SK-N-SH treated with all-trans-retinoic acid at 6 μM for 48 hours (cell line): ENCODE measurements around the gene GCNT2.

Experiments used
- ARNTL ChIP-seq: fragments of 450-650 bp; formaldehyde crosslinking; IDR thresholded peaks from 2 replicates; pipeline ENCODE4 v1.5.0; 2020; ENCODE audit warnings: low read depth, mild to moderate bottlenecking, moderate library complexity, borderline replicate concordance
- BACH2 ChIP-seq: fragments of 250-450 bp; sonication (Bioruptor Pico); IDR thresholded peaks from 2 replicates; pipeline ENCODE4 v1.9.0; 2021; ENCODE audit warnings: mild to moderate bottlenecking, borderline replicate concordance
- ESRRG ChIP-seq: fragments of 250-450 bp; sonication (Bioruptor Pico); IDR thresholded peaks from 2 replicates; pipeline ENCODE4 v1.6.1; 2021; ENCODE audit warnings: mild to moderate bottlenecking
- OSR1 ChIP-seq: fragments of 250-450 bp; sonication (Bioruptor Pico); IDR thresholded peaks from 2 replicates; pipeline ENCODE4 v1.8.0; 2022; ENCODE audit warnings: moderate library complexity, mild to moderate bottlenecking, inconsistent platforms
- PATZ1 ChIP-seq: fragments of 250-450 bp; sonication (Bioruptor Pico); IDR thresholded peaks from 2 replicates; pipeline ENCODE4 v1.8.0; 2020; ENCODE audit warnings: mild to moderate bottlenecking, moderate library complexity, borderline replicate concordance
- RARB ChIP-seq: fragments of 250-450 bp; sonication (Bioruptor Pico); IDR thresholded peaks from 2 replicates; pipeline ENCODE4 v1.8.0; 2021; ENCODE audit warnings: mild to moderate bottlenecking, moderate library complexity
- SNAI2 ChIP-seq: fragments of 250-450 bp; sonication (Bioruptor Pico); IDR thresholded peaks from 2 replicates; pipeline ENCODE4 v1.5.0; 2020; ENCODE audit warnings: mild to moderate bottlenecking, moderate library complexity
- TOX ChIP-seq: fragments of 250-450 bp; sonication (Bioruptor Pico); IDR thresholded peaks from 2 replicates; pipeline ENCODE4 v1.8.0; 2021; ENCODE audit warnings: mild to moderate bottlenecking, moderate library complexity, borderline replicate concordance
- TSHZ2 ChIP-seq: fragments of 250-450 bp; sonication (Bioruptor Pico); IDR thresholded peaks from 2 replicates; pipeline ENCODE4 v1.5.0; 2020; ENCODE audit warnings: mild to moderate bottlenecking, moderate library complexity
- ZFP3 ChIP-seq: fragments of 250-450 bp; sonication (Bioruptor Pico); IDR thresholded peaks from 2 replicates; pipeline ENCODE4 v1.5.0; 2020; ENCODE audit warnings: mild to moderate bottlenecking, moderate library complexity
- ZNF565 ChIP-seq: fragments of 450-650 bp; formaldehyde crosslinking; conservative IDR thresholded peaks from 2 replicates; pipeline ENCODE4 v1.5.0; 2020; ENCODE audit warnings: low read depth, mild to moderate bottlenecking, moderate library complexity
- ZNF70 ChIP-seq: fragments of 450-650 bp; formaldehyde crosslinking; IDR thresholded peaks from 2 replicates; pipeline ENCODE4 v1.5.0; 2020; ENCODE audit warnings: mild to moderate bottlenecking, moderate library complexity
- ZNF8 ChIP-seq: fragments of 450-650 bp; formaldehyde crosslinking; IDR thresholded peaks from 2 replicates; pipeline ENCODE4 v1.5.0; 2020; ENCODE audit warnings: mild to moderate bottlenecking, moderate library complexity
- TF ChIP-seq, protein P1 (sequence below): fragments of 250-450 bp; sonication (Bioruptor Pico); IDR thresholded peaks from 2 replicates; pipeline ENCODE4 v1.8.0; 2021; ENCODE audit warnings: low read depth, mild to moderate bottlenecking, moderate library complexity, borderline replicate concordance

DNA sequence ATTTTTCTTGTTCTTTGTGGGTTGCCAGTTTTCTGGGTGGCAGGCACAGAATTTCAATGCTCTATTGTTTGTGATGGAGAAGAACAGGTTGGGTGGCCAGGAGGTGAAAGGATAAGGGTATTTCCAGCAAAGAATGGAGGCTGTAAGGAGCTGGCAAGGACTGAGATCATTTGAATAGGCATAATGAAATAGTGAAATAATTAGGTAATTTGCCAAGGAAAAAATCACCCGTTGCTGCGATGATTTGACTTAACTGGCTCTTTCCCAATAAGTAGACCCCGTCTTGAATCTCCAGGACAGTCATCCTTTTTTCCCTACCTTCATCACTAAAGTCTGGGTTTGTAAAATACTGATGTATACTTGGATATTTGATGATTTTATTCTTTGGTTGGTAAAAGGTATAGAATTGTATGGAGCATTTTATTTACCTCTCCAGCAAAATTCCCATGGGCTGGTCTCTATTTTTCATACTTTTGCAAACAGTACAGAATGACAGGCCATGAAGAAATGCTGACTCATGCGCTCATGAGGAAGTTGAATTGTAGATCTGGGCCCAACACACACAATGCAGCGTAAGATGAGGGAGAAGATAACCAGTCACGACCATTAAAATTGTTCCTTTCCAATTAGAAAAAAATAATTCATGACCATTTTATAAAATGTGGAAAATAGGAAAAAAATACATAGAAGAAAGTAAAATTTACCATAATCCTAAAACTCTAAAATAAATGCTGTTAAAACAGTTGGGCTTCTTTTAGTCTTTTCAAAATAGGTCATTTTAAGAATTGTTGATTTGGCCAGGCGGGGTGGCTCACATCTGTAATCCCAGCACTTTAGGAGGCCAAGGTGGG lies 2.4 kb upstream of the GCNT2 start:
- TF ChIP-seq ZNF565 (CRISPR knock-in tag) (no peak), ZNF70 (CRISPR knock-in tag) (no peak), PATZ1 (CRISPR knock-in tag) (no peak), TSHZ2 (CRISPR knock-in tag) (no peak), ZFP3 (no peak), BACH2 (CRISPR knock-in tag) (no peak), SNAI2 (CRISPR knock-in tag) (no peak), OSR1 (no peak), ARNTL (no peak), ZNF8 (CRISPR knock-in tag) (no peak), TOX (CRISPR knock-in tag) (no peak), ESRRG (CRISPR knock-in tag) (no peak), RARB (CRISPR knock-in tag) (no peak)
- TF ChIP-seq, protein P1, sequence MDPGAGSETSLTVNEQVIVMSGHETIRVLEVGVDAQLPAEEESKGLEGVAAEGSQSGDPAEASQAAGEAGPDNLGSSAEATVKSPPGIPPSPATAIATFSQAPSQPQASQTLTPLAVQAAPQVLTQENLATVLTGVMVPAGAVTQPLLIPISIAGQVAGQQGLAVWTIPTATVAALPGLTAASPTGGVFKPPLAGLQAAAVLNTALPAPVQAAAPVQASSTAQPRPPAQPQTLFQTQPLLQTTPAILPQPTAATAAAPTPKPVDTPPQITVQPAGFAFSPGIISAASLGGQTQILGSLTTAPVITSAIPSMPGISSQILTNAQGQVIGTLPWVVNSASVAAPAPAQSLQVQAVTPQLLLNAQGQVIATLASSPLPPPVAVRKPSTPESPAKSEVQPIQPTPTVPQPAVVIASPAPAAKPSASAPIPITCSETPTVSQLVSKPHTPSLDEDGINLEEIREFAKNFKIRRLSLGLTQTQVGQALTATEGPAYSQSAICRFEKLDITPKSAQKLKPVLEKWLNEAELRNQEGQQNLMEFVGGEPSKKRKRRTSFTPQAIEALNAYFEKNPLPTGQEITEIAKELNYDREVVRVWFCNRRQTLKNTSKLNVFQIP, result no peak
